ENCODE measurements around the gene MRPL54.

The MRPL54 gene

GRCh38 chr19:3788996-3789778 is 26.7 kb downstream of the MRPL54 start:
- Mint-ChIP-seq H3K36me3 (ENCODE audit: low read depth) (no peaks in the 10 kb centered on the region), H3K27me3 (ENCODE audit: low read depth, poor library complexity) (peaks cover 82% of the 10 kb centered on the region), H3K4me3 (no peak overlapping the region), H3K27ac (no peak overlapping the region), H3K9me3 (peaks cover 10% of the 10 kb centered on the region), H3K4me1 (no peaks in the 10 kb centered on the region)
- TF ChIP-seq CTCF (IDR thresholded peaks at IDR 0.05): no peak
- no peak for DNase-seq

- H3K27ac Mint-ChIP-seq: no peak overlapping the region
- H3K36me3 Mint-ChIP-seq (ENCODE audit: low read depth): no peaks in the 10 kb centered on the region
- no peak for DNase-seq
- peaks cover 10% of the 10 kb centered on the region for H3K9me3 Mint-ChIP-seq
- H3K4me3 Mint-ChIP-seq: no peak overlapping the region
- H3K4me1 Mint-ChIP-seq: no peaks in the 10 kb centered on the region
- peaks cover 78% of the 10 kb centered on the region for H3K27me3 Mint-ChIP-seq (ENCODE audit: low read depth, poor library complexity)
- TF ChIP-seq CTCF (IDR thresholded peaks at IDR 0.05): no peak
These were observed 27.8 kb downstream of the MRPL54 start for GRCh38 chr19:3790209-3790734.

GRCh38 chr19:3790941-3791340 is 28.5 kb downstream of the MRPL54 start:
- no peak overlapping the region for H3K27ac Mint-ChIP-seq
- no peak for TF ChIP-seq CTCF (IDR thresholded peaks at IDR 0.05)
- no peak overlapping the region for H3K4me3 Mint-ChIP-seq
- peaks cover 74% of the 10 kb centered on the region for H3K27me3 Mint-ChIP-seq (ENCODE audit: low read depth, poor library complexity)
- H3K36me3 Mint-ChIP-seq (ENCODE audit: low read depth): no peaks in the 10 kb centered on the region
- H3K4me1 Mint-ChIP-seq: no peaks in the 10 kb centered on the region
- DNase-seq: no peak
- peaks cover 10% of the 10 kb centered on the region for H3K9me3 Mint-ChIP-seq

- H3K4me3 Mint-ChIP-seq: no peak overlapping the region
- H3K4me1 Mint-ChIP-seq: no peaks in the 10 kb centered on the region
- H3K27me3 Mint-ChIP-seq (ENCODE audit: low read depth, poor library complexity): peaks cover 69% of the 10 kb centered on the region
- no peak overlapping the region for H3K27ac Mint-ChIP-seq
- no peak for TF ChIP-seq CTCF (IDR thresholded peaks at IDR 0.05)
- H3K9me3 Mint-ChIP-seq: peaks cover 21% of the 10 kb centered on the region
- no peak for DNase-seq
- no peaks in the 10 kb centered on the region for H3K36me3 Mint-ChIP-seq (ENCODE audit: low read depth)
These were observed 29.6 kb downstream of the MRPL54 start for GRCh38 chr19:3792114-3792513.

GRCh38 chr19:3793799-3794198 is 31.3 kb downstream of the MRPL54 start:
- peaks cover 61% of the 10 kb centered on the region for H3K27me3 Mint-ChIP-seq (ENCODE audit: low read depth, poor library complexity)
- H3K4me3 Mint-ChIP-seq: no peak overlapping the region

More at GRCh38 chr19:3793799-3794198, 31.3 kb downstream of the MRPL54 start:
- H3K27ac Mint-ChIP-seq: no peak overlapping the region
- no peak for DNase-seq
- H3K4me1 Mint-ChIP-seq: no peaks in the 10 kb centered on the region
- TF ChIP-seq CTCF (IDR thresholded peaks at IDR 0.05): no peak
- H3K9me3 Mint-ChIP-seq: peaks cover 28% of the 10 kb centered on the region
- H3K36me3 Mint-ChIP-seq (ENCODE audit: low read depth): no peaks in the 10 kb centered on the region
